Activated CD4-positive, alpha-beta T cell treated with anti-CD3 and anti-CD28 coated beads, Interleukin-2, amount 50 U/mL, for 16 hours (primary cell): ENCODE measurements around the gene KCTD21.

Source experiments
- DNase-seq: peaks from one replicate; pipeline ENCODE4 v3.0.0-alpha.2; 2020

Gene KCTD21

DNA sequence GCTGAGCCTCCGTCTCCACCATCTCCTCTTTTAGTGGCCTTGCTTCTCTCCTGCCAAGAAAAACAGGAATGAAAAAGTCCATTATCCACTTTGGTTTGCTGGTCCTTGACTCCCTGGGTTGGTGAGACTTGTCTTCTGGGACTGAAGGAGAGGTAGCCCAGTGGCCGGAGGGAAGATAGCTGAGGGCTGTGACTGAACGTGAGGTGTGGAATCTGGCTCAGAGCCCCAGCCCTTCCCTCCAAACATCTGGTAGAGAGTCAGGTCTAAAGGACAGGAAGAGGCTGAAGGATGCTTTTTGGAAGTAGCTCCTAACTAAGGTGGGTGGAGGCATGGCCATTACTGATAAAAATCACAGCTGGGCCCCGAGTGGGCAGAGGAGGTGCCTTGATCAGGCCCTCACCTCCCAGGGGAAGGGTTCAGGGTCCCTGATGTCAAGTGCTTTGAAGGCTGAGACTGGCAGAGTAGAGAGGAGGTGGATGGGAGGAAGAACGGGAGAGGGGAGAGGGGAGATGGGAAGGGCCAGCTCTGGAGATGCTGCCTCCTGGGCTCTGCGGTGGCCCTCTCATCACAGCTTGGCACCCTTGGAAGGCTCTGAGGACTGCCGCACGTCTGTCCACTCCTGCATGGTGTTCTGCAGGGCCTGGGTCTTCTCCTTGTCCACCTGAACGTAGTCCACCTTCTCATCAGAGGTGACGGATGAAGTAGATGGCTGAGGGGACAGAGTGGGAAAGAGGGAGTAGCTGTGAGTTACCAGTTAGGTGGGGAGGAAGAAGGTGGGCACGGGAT, 30.5 kb upstream of the KCTD21 start:
- DNase-seq, result no peak

DNA sequence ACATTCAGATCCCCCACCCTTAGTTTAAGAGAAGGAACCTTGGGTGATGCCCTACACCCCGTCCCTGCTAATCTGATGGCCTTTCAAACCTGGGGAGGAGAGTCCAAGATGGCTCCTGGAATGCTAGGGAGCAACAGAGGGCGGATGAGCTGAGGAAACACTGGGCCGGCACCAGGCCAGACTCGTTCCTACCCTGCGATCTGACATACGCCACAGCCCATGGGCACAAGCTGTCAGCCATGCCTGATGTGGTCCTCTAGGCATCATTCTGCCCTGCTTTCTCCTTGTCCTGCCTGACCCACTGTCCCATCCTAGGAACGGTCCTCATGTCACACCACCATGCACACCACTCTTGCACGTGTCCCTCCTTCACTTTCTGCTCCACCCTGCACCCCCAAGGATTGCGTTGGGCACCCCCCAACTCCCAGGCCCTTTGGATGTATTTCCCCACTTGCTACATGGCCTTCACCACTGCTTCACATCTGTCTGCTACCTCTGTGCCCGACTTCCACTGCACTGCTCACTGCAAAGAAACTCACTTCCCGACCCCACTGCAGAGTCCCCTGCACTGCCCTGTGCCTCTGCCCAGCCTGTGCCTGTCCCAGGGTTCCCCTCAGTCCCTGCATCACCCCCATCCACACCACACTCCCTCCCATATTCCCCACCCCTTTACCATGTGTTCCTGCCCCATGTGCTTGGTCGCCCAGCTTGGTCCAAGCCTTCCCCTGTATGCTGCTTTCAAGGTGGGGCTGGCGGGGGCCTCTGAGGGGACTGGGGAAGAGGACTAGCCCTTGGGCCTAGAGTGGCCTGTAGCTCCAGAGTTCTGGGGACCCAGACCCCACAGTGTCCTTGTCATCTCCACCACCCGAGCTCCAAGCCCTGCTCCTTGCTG, 29.5 kb upstream of the KCTD21 start:
- no peak for DNase-seq

GRCh38 chr11:78216571-78217287, 28.3 kb upstream of the KCTD21 start:
- no peak for DNase-seq

- DNase-seq, result no peak
These were observed 27.6 kb upstream of the KCTD21 start for GRCh38 chr11:78216021-78216420.

DNA sequence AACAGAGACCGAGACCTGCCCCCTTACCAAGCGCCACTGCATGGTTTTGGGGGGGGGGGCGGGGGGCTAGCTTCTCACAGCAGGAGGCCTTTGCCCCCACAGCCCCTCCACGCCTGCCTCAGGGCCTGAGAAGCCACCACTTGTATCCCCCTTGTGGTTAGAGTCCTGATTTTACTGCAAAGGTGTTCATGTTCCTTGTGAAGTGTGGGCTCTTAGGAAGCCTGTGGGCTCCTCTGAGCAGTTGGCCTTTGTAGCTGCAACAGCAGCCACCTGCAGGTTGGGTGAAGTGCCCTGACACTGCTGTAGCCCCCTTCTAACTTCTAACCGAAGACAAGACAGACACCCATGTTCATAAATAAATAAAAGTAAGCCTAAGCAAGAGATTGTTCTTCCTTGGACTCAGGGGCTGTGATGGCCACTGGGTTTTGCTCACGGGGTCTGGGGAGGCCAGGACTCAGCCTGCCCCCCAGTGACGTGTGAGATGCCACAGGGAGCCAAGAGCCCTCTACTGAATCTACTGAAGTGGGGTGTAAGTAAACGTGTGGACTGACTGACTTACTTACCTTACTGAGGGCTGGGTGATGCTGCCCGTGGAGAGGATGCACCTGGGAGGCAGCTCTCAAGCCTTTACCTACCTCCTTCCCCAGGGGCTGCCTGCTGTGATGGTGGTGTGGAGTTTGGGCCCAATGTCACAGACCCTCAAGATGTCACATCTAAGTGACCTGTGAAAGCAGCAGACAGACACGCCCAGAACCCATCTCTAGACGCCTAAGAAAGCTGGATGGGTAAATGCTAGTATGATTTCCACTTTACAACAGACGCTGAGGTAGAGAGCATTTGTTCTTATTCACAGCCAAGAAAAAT, 26.1 kb upstream of the KCTD21 start:
- no peak for DNase-seq

GRCh38 chr11:78213526-78214330, 25.3 kb upstream of the KCTD21 start:
- DNase-seq, result no peak

- DNase-seq, result no peak
These were observed 24.4 kb upstream of the KCTD21 start for GRCh38 chr11:78212586-78213371.

DNA sequence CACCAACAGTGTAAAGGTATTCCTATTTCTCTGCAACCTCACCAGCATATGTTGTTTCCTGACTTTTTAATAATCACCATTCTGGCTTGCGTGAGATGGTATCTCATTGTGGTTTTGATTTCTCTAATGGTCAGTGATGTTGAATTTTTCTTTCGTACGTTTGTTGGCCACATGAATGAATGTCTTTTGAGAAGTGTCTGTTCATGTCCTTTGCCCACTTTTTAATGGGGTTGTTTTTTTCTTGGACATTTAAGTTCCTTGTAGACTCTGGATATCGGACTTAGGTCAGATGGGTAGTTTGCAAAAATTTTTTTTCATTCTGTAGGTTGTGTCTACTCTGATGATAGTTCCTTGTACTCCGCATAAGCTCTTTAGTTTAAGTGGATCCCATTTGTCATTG, 23.1 kb upstream of the KCTD21 start:
- no peak for DNase-seq

- DNase-seq, result no peak
These were observed 21.7 kb upstream of the KCTD21 start for GRCh38 chr11:78210000-78210608.

DNA sequence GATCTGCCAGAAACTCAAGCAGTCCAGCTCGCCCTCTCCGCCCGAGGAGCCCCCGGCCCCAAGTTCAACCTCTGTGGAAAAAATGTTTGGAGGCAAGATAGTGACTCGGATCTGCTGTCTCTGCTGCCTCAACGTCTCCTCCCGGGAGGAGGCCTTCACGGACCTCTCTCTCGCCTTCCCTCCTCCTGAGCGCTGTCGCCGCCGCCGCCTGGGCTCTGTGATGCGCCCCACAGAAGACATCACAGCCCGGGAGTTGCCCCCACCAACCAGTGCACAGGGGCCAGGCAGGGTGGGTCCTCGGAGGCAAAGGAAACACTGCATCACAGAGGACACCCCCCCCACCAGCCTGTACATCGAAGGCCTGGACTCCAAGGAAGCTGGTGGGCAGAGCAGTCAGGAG, 21.1 kb upstream of the KCTD21 start:
- no peak for DNase-seq

- DNase-seq, result no peak
These were observed 20.1 kb upstream of the KCTD21 start for GRCh38 chr11:78208257-78209165.

DNA sequence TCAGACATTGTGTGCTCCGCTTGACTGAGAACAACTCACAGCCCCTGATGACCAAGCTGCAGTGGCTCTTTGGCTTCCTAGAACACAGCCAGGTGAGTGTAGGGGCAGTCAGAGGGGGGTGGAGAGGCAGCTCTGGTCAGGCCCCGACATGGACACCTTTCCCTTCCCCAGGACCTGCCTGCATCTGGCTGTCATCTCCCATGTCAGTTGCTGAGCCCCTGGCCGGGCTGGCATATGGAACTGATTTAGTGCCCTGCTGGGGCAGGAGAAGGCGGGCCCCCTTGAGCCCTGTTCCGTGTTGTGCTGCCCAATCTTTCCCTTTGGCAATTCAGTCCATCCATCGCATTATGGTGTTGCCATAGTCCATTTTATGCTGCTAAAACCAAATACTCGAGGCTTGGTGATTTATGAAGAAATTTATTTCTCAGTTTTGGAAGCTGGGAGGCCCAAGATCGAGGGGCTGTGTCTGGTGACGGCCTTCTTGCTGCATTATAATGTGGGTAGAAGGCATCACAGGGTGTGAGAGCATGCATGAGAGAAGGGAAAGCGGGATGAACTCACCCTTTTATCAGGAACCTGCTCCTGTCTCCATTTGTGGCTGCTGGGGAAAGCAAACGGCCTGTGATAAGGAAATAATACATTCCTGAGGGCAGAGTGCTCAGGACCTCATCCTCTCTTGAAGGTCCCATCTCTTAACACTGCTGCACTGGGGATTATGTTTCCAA, 19.3 kb upstream of the KCTD21 start:
- DNase-seq, result no peak

- DNase-seq, result no peak
These were observed 17.3 kb upstream of the KCTD21 start for GRCh38 chr11:78205691-78206090.

DNA sequence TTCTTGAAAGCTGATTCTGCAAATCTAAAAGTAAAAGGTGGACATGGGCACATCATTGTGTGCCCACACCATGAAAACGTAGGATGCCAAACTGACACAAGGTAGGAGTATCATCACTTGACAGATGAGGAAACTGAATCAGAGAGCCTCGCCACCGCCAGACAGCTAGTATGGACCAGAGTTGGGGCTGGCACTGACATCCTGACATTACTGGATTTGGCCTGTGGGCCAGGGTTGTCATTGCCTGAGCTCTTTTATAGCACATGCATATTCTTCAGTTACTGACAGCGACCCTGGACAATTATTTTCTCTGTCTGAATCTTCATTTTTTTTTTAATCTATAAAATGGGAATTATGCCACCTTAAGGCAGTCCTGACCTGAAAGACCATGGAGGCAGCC, 16.8 kb upstream of the KCTD21 start:
- no peak for DNase-seq

- no peak for DNase-seq
These were observed 14.8 kb upstream of the KCTD21 start for GRCh38 chr11:78203184-78203583.

DNA sequence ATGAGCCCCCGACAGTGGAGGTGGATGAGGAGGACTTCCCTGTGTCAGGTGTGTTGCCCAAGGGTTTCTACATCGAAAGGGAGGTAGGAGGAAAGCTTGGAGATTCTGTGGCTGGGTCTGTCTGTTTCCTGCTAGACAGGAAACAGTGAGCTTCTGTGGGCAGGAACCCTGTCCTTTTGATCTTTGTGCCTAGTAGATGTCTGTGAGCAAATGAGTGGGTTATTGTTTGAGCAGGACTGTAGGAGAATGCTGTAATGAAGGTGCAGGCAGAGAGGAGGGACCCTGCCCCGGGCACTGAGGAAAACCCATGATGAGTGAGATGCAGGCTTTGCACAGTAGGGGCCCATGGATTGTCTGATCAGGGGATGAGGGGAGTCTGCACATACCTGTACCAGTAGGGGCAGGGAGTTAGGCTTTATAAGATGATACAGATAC, 14.3 kb upstream of the KCTD21 start:
- peak; percentile 58 for DNase-seq

DNA sequence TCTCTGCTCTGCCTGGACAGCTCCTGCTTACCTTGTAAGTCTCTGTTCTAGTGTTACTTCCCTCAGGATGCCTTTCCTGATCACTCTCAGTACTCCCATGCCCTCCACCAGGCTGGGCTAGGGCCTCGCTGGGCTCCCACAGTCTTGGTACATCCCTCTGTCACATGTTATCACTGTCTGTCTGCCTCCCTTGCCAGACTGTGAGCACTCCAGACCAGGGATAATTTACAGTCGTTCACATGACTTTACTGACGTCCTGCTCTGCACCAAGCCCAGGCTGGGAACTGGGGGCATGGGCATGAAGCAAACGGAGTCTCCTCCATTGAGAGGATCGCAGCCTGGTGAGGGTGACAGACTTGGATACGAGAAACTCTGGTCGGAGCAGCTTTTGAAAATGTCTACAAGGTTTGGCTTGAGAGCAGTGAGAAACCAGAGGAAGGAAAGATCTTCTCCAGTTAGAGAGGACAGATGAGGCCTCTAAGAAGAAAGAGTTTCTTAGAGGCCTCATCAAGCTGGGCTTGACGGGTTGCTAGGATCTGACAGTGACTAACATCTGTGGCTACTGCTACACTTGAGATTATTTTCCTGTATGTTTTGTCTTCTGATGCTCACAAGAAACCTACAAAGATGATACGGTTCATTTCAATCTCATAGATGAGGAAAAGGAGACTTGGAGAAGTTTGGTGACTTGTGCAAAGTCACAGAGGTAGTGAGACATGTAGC, 12.8 kb upstream of the KCTD21 start:
- DNase-seq, result no peak

DNA sequence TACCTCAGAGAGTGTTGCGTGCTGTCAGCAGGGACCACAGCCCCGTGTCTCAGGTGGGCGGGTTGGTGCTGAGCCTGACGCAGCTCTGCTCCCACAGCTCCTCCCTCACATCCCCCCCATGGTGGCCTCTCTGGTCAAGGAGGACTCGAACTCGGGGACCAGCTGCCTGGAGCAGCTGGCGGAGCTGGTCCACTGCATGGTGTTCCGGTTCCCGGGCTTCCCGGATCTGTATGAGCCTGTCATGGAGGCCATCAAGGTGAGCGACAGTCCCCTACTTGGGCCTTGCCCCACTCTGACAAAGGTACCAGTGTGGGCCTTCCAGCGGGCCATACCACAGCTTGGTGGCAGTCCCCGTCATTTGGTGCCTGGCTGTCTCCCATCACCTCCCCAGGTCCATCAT, 12.1 kb upstream of the KCTD21 start:
- DNase-seq, result no peak
